Stimulated activated CD4-positive, alpha-beta T cell treated with anti-CD3 and anti-CD28 coated beads, TNF-alpha, amount 100 ng/mL, for 24 hours (primary cell): ENCODE measurements around the gene CHRM4.

ENCODE experiments used
- DNase-seq, 3 experiments: peaks; one replicate each; pipeline ENCODE4 v3.0.0-alpha.2; 2020; ENCODE audit warnings: low read depth in 3 of 3

Gene CHRM4

GRCh38 chr11:46391578-46392420 lies at the start of gene CHRM4:
Gene CHRM4, minus strand, starts transcription at chr11:46391776. Its CDS starts 5,219 bp downstream, at chr11:46386557.
- no peak for DNase-seq

- DNase-seq = no peak
These were observed 46.6 kb upstream of the CHRM4 start for GRCh38 chr11:46438211-46438610.

GRCh38 chr11:46437122-46437689 lies 45.6 kb upstream of the CHRM4 start:
- no peak for DNase-seq

- no peak for DNase-seq
These were observed 44.5 kb upstream of the CHRM4 start for GRCh38 chr11:46436113-46436512.

GRCh38 chr11:46435679-46436078 lies 44.1 kb upstream of the CHRM4 start:
- no peak for DNase-seq

- DNase-seq = no peak
These were observed 39.6 kb upstream of the CHRM4 start for GRCh38 chr11:46431211-46431610.

- no peak for DNase-seq
These were observed 38.1 kb upstream of the CHRM4 start for GRCh38 chr11:46429717-46430116.

- no peak for DNase-seq
These were observed 35.8 kb upstream of the CHRM4 start for GRCh38 chr11:46427364-46427763.

GRCh38 chr11:46426233-46426991 lies 34.8 kb upstream of the CHRM4 start:
- DNase-seq = no peak

- DNase-seq = no peak
These were observed 31.0 kb upstream of the CHRM4 start for GRCh38 chr11:46422588-46422987.

- no peak for DNase-seq
These were observed 29.8 kb upstream of the CHRM4 start for GRCh38 chr11:46421257-46421880.

GRCh38 chr11:46420513-46420912 lies 28.9 kb upstream of the CHRM4 start:
- no peak for DNase-seq

- no peak for DNase-seq
These were observed 27.2 kb upstream of the CHRM4 start for GRCh38 chr11:46418751-46419150.

- no peak for DNase-seq
These were observed 26.1 kb upstream of the CHRM4 start for GRCh38 chr11:46417711-46418110.

- no peak for DNase-seq
These were observed 23.3 kb upstream of the CHRM4 start for GRCh38 chr11:46414879-46415278.

- DNase-seq = no peak
These were observed 22.9 kb upstream of the CHRM4 start for GRCh38 chr11:46414466-46414796.

GRCh38 chr11:46413760-46414465 lies 22.3 kb upstream of the CHRM4 start:
- DNase-seq = no peak

GRCh38 chr11:46410021-46410420 lies 18.4 kb upstream of the CHRM4 start:
- DNase-seq = no peak

GRCh38 chr11:46408407-46408986 lies 16.9 kb upstream of the CHRM4 start:
- no peak for DNase-seq

- no peak for DNase-seq
These were observed 16.1 kb upstream of the CHRM4 start for GRCh38 chr11:46407635-46408034.

GRCh38 chr11:46404476-46405017 lies 13.0 kb upstream of the CHRM4 start:
- DNase-seq = no peak
